K562 (cell line): Measurements from ENCODE around the gene MUSTN1. TPM values are rescaled to one million over a fixed set of nuclear protein-coding genes. Genes with fewer than 3 reads are reported as not detected.

ENCODE experiments used
- ARNT ChIP-seq, 2 experiments: fragments of 450-650 bp; IDR thresholded peaks; 2 replicates each; pipeline ENCODE4 v1.6.1; 2016; ENCODE audit warnings: mild to moderate bottlenecking in 1 of 2
- CHD4 ChIP-seq: fragments of 200-600 bp; sonication (generic); IDR thresholded peaks from 3 replicates; pipeline ENCODE4 v1.6.1; 2012; ENCODE audit warnings: low read depth, mild to moderate bottlenecking, mixed read lengths, low read length, inconsistent platforms; ENCODE audit not compliant: insufficient read depth, insufficient replicate concordance, poor library complexity, severe bottlenecking
- FOXK2 ChIP-seq, 2 experiments: fragments of 450-650 bp; IDR thresholded peaks in 1 of 2; conservative IDR thresholded peaks in 1 of 2; 2 replicates each; pipeline ENCODE4 v1.6.1; 2016; ENCODE audit warnings: low read depth in 2 of 2, mild to moderate bottlenecking in 1 of 2
- JUNB ChIP-seq: fragments of 450-650 bp; formaldehyde crosslinking; conservative IDR thresholded peaks from 2 replicates; pipeline ENCODE4 v1.4.0; 2020; ENCODE audit warnings: mild to moderate bottlenecking
- LEF1 ChIP-seq: fragments of 450-650 bp; IDR thresholded peaks from 2 replicates; pipeline ENCODE4 v1.6.1; 2016; ENCODE audit warnings: mild to moderate bottlenecking
- MEF2A ChIP-seq: IDR thresholded peaks from 2 replicates; pipeline ENCODE4 v1.6.1; 2011; ENCODE audit warnings: low read depth, mild to moderate bottlenecking, low read length, moderate library complexity; ENCODE audit not compliant: control insufficient read depth
- MXD1 ChIP-seq: fragments of 250-450 bp; sonication (Bioruptor Pico); IDR thresholded peaks from 2 replicates; pipeline ENCODE4 v1.8.0; 2021; ENCODE audit warnings: borderline replicate concordance, mild to moderate bottlenecking, moderate library complexity; ENCODE audit not compliant: poor library complexity, severe bottlenecking
- NFIX ChIP-seq: fragments of 250-450 bp; sonication (Bioruptor Pico); IDR thresholded peaks from 2 replicates; pipeline ENCODE4 v1.4.0; 2020; ENCODE audit warnings: low read depth, mild to moderate bottlenecking, moderate library complexity
- SPI1 ChIP-seq: IDR thresholded peaks from 2 replicates; pipeline ENCODE4 v1.6.1; 2011; ENCODE audit warnings: low read depth, low read length, control low read depth, borderline replicate concordance
- TSHZ1 ChIP-seq: fragments of 250-450 bp; sonication (Bioruptor Pico); IDR thresholded peaks from 2 replicates; pipeline ENCODE4 v1.4.0; 2020; ENCODE audit warnings: mild to moderate bottlenecking, moderate library complexity
- ZNF384 ChIP-seq: IDR thresholded peaks from 2 replicates; pipeline ENCODE4 v1.6.1; 2012; ENCODE audit warnings: low read depth, low read length, improper control_type of control experiment
- polyA plus RNA-seq, 8 experiments: library from polyadenylated mRNA; depleted of rRNA in 4 of 8; stranded (reverse) in 5 of 8; unstranded in 3 of 8; fragments of >200 nt; fragmentation: Nextera tagmentation in 2 of 8; fragmentation: Illumina TruSeq in 1 of 8; extraction: Ambion mirVana in 2 of 8; extraction: Trizol in 1 of 8; gene quantifications; 2 replicates each; pipeline versions ENCODE4 v1.2.1 to v1.2.3, GENCODE V29; 2011 to 2014; ENCODE audit warnings: inconsistent platforms in 1 of 8, missing spikeins in 1 of 8
- total RNA-seq, 7 experiments: library from RNA; depleted of rRNA in 6 of 7; stranded (reverse); fragments of >200 nt in 6 of 7; fragmentation: Illumina TruSeq in 2 of 7; extraction: Trizol in 2 of 7; gene quantifications; 2 replicates each; pipeline versions ENCODE4 v1.2.1 to v1.2.3, GENCODE V29; 2011 to 2021; ENCODE audit warnings: low replicate concordance in 1 of 7
- TF ChIP-seq, protein P1 (sequence below): sonication (generic); formaldehyde crosslinking; IDR thresholded peaks from 2 replicates; pipeline ENCODE4 v1.8.1; 2022; ENCODE audit warnings: missing genetic modification reagents
- TF ChIP-seq, protein P2 (sequence below): sonication (generic); formaldehyde crosslinking; IDR thresholded peaks from 2 replicates; pipeline ENCODE4 v1.8.0; 2022; ENCODE audit warnings: mild to moderate bottlenecking, low read depth, missing genetic modification reagents
- TF ChIP-seq, protein P3 (sequence below): fragments of 150-350 bp; IDR thresholded peaks from 2 replicates; pipeline ENCODE4 v1.6.1; 2014; ENCODE audit warnings: low read depth, mild to moderate bottlenecking, low read length, borderline replicate concordance

Gene MUSTN1
- total and polyA plus RNA-seq, 9 of the 15 experiments (the other 6 are each of a cell fraction or from before 2014, with no cell fraction given) = 0.15 to 0.78 (median 0.44) TPM; not detected in 4

- no peak for TF ChIP-seq TSHZ1 (CRISPR knock-in tag)
- TF ChIP-seq, protein P1, sequence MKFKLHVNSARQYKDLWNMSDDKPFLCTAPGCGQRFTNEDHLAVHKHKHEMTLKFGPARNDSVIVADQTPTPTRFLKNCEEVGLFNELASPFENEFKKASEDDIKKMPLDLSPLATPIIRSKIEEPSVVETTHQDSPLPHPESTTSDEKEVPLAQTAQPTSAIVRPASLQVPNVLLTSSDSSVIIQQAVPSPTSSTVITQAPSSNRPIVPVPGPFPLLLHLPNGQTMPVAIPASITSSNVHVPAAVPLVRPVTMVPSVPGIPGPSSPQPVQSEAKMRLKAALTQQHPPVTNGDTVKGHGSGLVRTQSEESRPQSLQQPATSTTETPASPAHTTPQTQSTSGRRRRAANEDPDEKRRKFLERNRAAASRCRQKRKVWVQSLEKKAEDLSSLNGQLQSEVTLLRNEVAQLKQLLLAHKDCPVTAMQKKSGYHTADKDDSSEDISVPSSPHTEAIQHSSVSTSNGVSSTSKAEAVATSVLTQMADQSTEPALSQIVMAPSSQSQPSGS (CRISPR knock-in tag) = no peak
- no peak for TF ChIP-seq MXD1
- no peak for TF ChIP-seq NFIX (CRISPR knock-in tag)
- no peak for TF ChIP-seq MEF2A
- no peak for TF ChIP-seq ZNF384
- no peak for TF ChIP-seq CHD4
- TF ChIP-seq, protein P2, sequence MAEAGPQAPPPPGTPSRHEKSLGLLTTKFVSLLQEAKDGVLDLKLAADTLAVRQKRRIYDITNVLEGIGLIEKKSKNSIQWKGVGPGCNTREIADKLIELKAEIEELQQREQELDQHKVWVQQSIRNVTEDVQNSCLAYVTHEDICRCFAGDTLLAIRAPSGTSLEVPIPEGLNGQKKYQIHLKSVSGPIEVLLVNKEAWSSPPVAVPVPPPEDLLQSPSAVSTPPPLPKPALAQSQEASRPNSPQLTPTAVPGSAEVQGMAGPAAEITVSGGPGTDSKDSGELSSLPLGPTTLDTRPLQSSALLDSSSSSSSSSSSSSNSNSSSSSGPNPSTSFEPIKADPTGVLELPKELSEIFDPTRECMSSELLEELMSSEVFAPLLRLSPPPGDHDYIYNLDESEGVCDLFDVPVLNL (CRISPR knock-in tag) = no peak
- no peak for TF ChIP-seq FOXK2 (conservative IDR thresholded peaks at IDR 0.05 in 1 of 2, IDR thresholded peaks at IDR 0.05 in 1 of 2; ENCODE audit: low read depth in 2 of 2)
- TF ChIP-seq, protein P3, sequence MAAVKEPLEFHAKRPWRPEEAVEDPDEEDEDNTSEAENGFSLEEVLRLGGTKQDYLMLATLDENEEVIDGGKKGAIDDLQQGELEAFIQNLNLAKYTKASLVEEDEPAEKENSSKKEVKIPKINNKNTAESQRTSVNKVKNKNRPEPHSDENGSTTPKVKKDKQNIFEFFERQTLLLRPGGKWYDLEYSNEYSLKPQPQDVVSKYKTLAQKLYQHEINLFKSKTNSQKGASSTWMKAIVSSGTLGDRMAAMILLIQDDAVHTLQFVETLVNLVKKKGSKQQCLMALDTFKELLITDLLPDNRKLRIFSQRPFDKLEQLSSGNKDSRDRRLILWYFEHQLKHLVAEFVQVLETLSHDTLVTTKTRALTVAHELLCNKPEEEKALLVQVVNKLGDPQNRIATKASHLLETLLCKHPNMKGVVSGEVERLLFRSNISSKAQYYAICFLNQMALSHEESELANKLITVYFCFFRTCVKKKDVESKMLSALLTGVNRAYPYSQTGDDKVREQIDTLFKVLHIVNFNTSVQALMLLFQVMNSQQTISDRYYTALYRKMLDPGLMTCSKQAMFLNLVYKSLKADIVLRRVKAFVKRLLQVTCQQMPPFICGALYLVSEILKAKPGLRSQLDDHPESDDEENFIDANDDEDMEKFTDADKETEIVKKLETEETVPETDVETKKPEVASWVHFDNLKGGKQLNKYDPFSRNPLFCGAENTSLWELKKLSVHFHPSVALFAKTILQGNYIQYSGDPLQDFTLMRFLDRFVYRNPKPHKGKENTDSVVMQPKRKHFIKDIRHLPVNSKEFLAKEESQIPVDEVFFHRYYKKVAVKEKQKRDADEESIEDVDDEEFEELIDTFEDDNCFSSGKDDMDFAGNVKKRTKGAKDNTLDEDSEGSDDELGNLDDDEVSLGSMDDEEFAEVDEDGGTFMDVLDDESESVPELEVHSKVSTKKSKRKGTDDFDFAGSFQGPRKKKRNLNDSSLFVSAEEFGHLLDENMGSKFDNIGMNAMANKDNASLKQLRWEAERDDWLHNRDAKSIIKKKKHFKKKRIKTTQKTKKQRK = no peak
- no peak for TF ChIP-seq ARNT (IDR thresholded peaks at IDR 0.05)
- TF ChIP-seq JUNB (CRISPR knock-in tag) = no peak
- TF ChIP-seq SPI1 = no peak
- TF ChIP-seq LEF1 = no peak
These were observed 45.1 kb downstream of the MUSTN1 start (continued) for GRCh38 chr3:52789746-52790040.
